Measurements from ENCODE around the gene GGT6.

DNA sequence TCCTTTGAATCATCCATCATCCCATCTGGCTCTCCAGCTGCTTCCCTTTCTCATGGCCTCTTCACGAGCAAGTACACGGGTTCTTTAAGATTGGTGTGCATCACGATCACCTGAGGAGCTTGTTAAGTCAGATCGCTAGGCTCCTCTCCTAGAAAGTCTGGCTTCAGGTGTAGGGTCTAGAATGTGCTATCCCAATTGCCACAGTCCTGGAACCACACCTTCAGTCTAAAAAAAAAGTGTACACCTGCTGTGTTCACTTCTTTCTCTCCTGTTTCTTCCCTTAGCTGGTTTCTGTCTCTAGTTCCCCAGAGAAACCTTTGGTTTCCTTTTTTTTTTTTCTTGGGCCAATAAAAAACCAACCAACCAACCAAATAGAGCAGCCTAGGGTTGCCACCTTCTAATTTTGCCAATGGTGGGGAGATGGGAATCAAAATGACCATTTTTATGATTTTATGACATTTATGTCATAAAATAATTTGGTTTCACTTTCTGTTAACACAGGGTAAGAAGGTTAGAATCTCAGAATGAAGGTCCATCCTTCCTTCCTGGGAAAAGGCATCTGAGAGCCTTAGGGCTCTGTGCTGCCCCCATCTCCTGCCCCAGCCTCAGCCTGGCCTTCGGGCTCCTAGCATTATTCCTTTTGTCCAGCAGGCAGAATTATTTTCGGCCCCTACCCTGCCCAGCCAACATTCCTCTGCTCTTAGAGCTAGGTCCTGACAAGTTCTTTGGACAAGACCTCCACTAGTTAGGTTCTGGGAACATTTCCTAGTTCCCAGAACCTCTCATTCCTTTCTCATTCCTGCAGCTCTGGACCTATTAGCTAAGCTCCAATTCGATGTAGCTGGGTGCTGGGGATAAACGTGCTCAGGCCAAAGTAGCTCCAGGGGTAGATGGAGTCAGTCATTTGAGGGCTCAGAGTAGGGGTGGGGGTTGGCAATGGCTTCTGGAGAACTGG, 1.9 kb upstream of the GGT6 start:
- TF ChIP-seq, protein P1, sequence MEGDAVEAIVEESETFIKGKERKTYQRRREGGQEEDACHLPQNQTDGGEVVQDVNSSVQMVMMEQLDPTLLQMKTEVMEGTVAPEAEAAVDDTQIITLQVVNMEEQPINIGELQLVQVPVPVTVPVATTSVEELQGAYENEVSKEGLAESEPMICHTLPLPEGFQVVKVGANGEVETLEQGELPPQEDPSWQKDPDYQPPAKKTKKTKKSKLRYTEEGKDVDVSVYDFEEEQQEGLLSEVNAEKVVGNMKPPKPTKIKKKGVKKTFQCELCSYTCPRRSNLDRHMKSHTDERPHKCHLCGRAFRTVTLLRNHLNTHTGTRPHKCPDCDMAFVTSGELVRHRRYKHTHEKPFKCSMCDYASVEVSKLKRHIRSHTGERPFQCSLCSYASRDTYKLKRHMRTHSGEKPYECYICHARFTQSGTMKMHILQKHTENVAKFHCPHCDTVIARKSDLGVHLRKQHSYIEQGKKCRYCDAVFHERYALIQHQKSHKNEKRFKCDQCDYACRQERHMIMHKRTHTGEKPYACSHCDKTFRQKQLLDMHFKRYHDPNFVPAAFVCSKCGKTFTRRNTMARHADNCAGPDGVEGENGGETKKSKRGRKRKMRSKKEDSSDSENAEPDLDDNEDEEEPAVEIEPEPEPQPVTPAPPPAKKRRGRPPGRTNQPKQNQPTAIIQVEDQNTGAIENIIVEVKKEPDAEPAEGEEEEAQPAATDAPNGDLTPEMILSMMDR (IDR thresholded peaks at IDR 0.05; ENCODE audit: low read depth, low read length): no peak
- no peak for TF ChIP-seq EZH2phosphoT487 (IDR thresholded peaks at IDR 0.05; ENCODE audit: low read depth)

Data from OCI-LY3 (cell line).